Dendritic cell treated with granulocyte-macrophage colony-stimulating factor and Interleukin-4, amounts not matched to agents 40 ng/mL and 50 ng/mL, for 4 days (primary cell): ENCODE results near the gene SIX5.
A peak's percentile ranks its signal among the peaks of the same experiment; 100 is the strongest.
"Not testable (repeated sequence)": the region's sequence is repeated elsewhere in the genome, so short reads cannot be mapped to it uniquely, and the experiment has no call there.

ENCODE experiments used
- H3K27ac Mint-ChIP-seq: one replicate; pipeline ENCODE4 v1.8.0; 2022; ENCODE audit warnings: mild to moderate bottlenecking, mixed read lengths
- H3K27me3 Mint-ChIP-seq: one replicate; pipeline ENCODE4 v1.8.0; 2022; ENCODE audit warnings: mild to moderate bottlenecking, mixed read lengths
- H3K36me3 Mint-ChIP-seq: one replicate; pipeline ENCODE4 v1.8.0; 2022; ENCODE audit warnings: low read depth, mixed read lengths
- H3K4me1 Mint-ChIP-seq: one replicate; pipeline ENCODE4 v1.8.0; 2022; ENCODE audit warnings: low read depth, mixed read lengths
- H3K4me3 Mint-ChIP-seq: one replicate; pipeline ENCODE4 v1.8.0; 2022; ENCODE audit warnings: mild to moderate bottlenecking, moderate library complexity, mixed read lengths
- H3K9me3 Mint-ChIP-seq: one replicate; pipeline ENCODE4 v1.8.0; 2022; ENCODE audit warnings: mixed read lengths
- intact Hi-C: fragments of 100-400 bp; cut with micrococcal nuclease; formaldehyde crosslinking; loops from one replicate; pipeline ENCODE4 v1.15.0; 2022

SIX5 gene

DNA sequence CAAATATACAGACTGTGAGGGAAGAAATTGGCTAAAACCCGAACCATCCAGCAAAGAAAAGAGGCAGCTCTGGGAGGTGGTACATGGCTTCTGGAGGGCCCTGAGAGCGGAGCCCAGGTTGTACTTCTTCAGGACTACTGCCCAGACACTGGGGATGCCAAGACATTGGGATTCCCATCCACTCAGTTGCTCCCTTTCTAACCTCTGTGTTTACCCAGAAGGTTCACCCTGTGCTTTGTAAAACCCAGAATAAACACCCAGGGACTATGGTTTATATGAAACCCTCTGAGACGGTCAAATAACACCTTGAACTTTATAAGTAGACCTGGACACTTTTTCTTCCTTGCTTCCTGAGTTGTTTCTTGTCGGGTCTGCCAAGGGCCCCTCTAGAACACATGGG is 26.1 kb downstream of the SIX5 start:
- no peak overlapping the region for H3K4me3 Mint-ChIP-seq
- no peaks in the 10 kb centered on the region for H3K36me3 Mint-ChIP-seq
- H3K4me1 Mint-ChIP-seq: peaks cover 15% of the 10 kb centered on the region
- H3K27ac Mint-ChIP-seq: no peak overlapping the region
- H3K27me3 Mint-ChIP-seq: peaks cover 55% of the 10 kb centered on the region
- intact Hi-C loops: no loop called here
- H3K9me3 Mint-ChIP-seq: no peaks in the 10 kb centered on the region

DNA sequence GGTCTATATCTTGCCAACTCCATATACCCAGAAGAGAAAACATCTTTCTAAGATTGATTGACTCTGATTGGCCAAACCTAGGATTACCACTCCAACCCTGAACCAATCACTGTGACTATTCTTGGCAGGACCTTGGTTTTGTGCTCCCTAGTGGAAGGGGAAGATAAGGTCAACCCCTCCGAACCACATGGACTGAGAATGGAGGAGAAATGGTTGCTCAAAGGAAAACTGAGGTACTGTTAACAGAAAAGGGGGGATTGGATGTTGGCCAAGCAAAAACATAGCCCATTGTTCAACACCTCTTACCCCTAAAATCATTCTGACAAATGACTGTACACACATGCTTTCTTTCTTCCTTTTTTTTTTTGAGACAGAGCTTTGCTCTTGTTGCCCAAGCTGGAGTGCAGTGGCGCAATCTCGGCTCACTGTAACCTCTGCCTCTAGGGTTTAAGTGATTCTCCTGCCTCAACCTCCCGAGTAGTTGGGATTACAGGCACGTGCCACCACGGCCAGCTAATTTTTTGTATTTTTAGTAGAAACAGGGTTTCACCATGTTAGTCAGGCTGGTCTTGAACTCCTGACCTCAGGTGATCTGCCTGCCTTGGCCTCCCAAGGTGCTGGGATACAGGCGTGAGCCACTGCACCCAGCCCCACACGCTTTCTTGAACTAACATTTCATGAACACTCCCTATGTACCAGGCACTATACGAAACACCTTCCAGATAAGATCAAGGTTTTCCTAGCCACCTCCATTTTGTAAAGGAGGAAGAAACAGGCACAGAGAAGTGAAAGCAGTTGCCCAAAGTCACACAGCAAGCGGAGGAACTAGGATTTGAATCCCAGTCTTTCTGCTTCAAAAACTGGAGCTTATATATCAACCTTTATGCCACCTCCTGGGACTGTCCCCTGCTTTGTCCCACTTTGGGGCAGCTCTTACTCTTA is 29.3 kb downstream of the SIX5 start:
- H3K27me3 Mint-ChIP-seq: peaks cover 34% of the 10 kb centered on the region
- peak overlapping the region; percentile 56 for H3K27ac Mint-ChIP-seq
- H3K4me1 Mint-ChIP-seq: peaks cover 15% of the 10 kb centered on the region
- no peaks in the 10 kb centered on the region for H3K36me3 Mint-ChIP-seq
- H3K4me3 Mint-ChIP-seq: no peak overlapping the region
- H3K9me3 Mint-ChIP-seq: no peaks in the 10 kb centered on the region
- intact Hi-C loops: no loop called here

DNA sequence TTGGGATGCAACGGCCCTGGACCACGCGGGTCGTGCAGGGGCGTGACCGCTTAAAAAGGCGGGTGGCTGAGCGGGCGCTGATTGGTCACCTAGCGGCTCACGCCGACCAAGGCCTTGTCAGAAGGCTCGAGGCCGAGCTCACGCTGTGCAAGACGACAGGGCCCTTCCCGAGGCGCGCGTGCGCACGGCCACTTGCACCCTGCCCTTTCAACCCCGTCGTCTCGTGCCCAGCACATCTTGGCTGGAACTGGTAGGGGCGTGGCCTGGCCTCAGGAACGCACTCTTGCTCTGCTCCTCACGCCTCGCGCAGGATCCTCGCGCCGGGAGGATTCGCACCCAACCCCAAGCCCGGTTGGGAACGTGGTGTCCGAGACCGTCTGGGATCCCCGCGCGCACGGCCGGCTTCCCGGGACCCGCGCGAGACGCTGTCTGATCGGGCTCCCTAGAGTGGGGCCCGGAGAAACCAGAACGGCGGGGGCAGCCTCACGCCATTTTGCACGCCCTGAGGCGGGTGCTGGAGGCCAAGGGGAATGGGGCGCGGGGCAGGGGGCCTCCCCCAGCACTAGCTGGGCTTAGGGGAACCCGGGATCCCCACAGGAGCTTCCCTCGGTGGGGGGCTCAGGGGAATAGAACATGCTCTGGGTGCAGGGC is 35.8 kb downstream of the SIX5 start, which contains the start of gene MEIOSIN:
Gene MEIOSIN, plus strand, starts transcription at position 280 of the 651 bp plus-strand sequence. CDS start 1,938 bp downstream, outside the sequence.
- H3K9me3 Mint-ChIP-seq: no peaks in the 10 kb centered on the region
- H3K4me1 Mint-ChIP-seq: peaks cover 25% of the 10 kb centered on the region
- intact Hi-C loops: loop anchor here (5.0 kb wide), 1 partner anchor 264 kb away; the partner anchor contains the start of gene CCDC61
- H3K36me3 Mint-ChIP-seq: peaks cover 11% of the 10 kb centered on the region
- no peak within 1 kb of the TSS for H3K27ac Mint-ChIP-seq
- peaks cover 11% of the 10 kb centered on the region for H3K27me3 Mint-ChIP-seq
- no peak within 1 kb of the TSS for H3K4me3 Mint-ChIP-seq

DNA sequence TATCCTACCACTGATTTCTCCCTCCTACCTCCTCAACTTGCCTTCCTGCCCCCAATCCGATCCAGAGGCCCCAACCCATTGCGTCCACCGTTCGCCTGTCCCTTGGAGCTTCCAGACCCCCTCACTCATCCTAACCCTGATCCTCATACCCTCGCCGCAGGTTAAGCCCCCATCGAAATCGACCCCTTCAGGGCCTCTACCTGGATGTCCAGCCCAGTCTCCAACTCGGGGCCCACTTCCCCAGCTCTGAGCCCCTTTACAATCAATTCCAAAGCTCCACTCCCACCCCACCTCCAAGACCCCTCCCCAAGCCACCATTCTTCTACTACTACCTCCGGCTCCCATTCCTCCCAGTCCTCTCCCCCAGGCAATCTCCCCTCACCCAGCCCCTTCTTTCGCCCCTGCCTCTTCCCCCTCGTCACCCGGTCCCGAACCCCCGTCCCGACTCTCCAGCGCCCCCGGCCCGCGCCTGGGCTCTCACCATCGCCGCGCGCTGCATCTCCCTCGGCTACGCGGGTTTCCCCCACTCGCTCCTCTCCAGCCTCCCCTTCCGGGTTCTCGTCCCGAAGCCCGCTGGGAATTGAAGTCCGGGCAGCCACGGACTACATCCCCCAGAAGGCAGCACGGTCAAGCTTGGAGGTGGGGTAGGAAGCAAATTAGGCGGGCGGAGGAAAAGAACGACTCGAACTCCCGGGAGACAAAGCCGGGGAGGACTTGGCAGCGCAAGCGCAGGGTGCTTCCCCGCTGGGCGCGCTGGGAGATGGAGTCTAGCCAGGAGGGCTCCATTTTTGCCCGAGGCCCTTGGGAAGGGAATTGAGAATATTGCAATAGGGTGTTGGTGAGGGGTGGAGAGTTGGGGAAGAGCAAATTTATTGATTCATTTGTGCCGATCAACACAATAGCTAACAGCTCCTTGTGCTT is 38.4 kb downstream of the SIX5 start, which contains the start of gene FBXO46:
Gene FBXO46, minus strand, starts transcription at position 529 of the 921 bp plus-strand sequence. CDS start 17,401 bp downstream, outside the sequence.
- Mint-ChIP-seq H3K4me1 (peaks cover 50% of the 10 kb centered on the region), H3K27me3 (no peaks in the 10 kb centered on the region), H3K9me3 (no peaks in the 10 kb centered on the region), H3K36me3 (peaks cover 28% of the 10 kb centered on the region), H3K4me3 (peak within 1 kb of the TSS; percentile 97), H3K27ac (peak within 1 kb of the TSS; percentile 91)
- intact Hi-C loops: loop anchor here (1.0 to 5.0 kb wide), 2 partner anchors 13 to 267 kb away; partner anchors contain the start of gene CCDC61

DNA sequence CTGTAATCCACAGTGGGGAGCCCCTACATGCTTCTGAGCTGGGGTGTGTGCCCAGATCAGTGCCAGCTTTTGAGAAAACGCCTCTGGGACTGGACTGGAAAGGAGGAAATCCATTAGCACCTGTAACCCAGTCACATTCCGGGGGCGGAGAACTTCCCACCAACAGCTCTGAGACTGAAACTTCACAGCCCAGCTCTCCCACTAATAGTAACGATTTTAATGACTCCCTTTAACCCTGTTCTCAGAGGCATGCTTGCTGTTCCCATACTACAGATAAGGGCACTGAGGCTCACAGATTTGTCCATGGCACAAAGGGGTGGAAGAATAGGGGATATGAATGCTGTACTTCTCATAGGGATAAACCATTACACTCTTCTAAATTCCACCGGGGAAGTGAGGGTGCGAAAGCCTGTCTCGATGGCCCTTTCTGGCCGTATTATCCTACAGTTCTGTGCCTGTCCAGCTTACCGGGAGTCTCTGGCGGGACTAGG is 39.2 kb downstream of the SIX5 start:
- peaks cover 30% of the 10 kb centered on the region for H3K36me3 Mint-ChIP-seq
- H3K4me1 Mint-ChIP-seq: peaks cover 51% of the 10 kb centered on the region
- H3K27ac Mint-ChIP-seq: peak overlapping the region; percentile 91
- no peaks in the 10 kb centered on the region for H3K9me3 Mint-ChIP-seq
- no peaks in the 10 kb centered on the region for H3K27me3 Mint-ChIP-seq
- intact Hi-C loops: loop anchor here (1.0 to 5.0 kb wide), 2 partner anchors 13 to 267 kb away; partner anchors contain the start of gene CCDC61
- peak overlapping the region; percentile 97 for H3K4me3 Mint-ChIP-seq

DNA sequence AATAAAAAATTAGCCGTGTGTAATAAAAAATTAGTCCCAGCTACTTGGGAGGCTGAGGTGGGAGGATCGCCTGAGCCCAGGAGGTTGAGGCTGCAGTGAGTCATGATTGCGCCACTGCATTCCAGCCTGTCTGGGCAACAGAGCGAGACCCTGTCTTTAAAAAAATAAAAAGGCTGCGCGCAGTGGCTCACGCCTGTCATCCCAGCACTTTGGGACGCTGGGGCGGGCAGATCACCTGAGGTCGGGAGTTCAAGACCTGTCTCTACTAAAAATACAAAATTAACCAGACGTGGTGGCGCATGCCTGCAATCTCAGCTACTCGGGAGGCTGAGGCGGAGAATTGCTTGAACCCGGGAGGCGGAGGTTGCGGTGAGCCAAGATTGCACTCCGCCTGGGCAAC is 40.4 kb downstream of the SIX5 start:
- peak overlapping the region; percentile 6 for H3K27ac Mint-ChIP-seq
- H3K9me3 Mint-ChIP-seq, H3K27me3 Mint-ChIP-seq, intact Hi-C loops, H3K4me3 Mint-ChIP-seq: not testable (repeated sequence)
- H3K4me1 Mint-ChIP-seq: peaks cover 58% of the 10 kb centered on the region
- peaks cover 34% of the 10 kb centered on the region for H3K36me3 Mint-ChIP-seq

DNA sequence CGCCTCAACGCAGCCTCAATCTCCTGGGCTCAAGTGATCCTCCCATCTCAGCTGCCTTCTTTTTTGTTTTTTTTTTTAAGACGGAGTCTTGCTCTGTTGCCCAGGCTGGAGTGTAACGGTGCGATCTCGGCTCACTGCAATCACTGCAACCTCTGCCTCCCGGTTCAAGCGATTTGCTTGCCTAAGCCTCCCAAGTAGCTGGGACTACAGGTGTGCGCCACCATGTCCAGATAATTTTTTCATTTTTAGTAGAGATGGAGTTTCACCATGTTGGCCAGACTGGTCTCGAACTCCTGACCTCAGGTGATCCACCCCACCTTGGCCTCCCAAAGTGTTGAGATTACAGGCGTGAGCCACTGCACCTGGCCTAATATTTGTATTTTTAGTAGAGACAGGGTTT is 49.0 kb downstream of the SIX5 start:
- H3K27me3 Mint-ChIP-seq, intact Hi-C loops, H3K4me3 Mint-ChIP-seq, H3K9me3 Mint-ChIP-seq: not testable (repeated sequence)
- Mint-ChIP-seq H3K27ac (peak overlapping the region; percentile 82), H3K4me1 (peaks cover 58% of the 10 kb centered on the region), H3K36me3 (peaks cover 62% of the 10 kb centered on the region)

DNA sequence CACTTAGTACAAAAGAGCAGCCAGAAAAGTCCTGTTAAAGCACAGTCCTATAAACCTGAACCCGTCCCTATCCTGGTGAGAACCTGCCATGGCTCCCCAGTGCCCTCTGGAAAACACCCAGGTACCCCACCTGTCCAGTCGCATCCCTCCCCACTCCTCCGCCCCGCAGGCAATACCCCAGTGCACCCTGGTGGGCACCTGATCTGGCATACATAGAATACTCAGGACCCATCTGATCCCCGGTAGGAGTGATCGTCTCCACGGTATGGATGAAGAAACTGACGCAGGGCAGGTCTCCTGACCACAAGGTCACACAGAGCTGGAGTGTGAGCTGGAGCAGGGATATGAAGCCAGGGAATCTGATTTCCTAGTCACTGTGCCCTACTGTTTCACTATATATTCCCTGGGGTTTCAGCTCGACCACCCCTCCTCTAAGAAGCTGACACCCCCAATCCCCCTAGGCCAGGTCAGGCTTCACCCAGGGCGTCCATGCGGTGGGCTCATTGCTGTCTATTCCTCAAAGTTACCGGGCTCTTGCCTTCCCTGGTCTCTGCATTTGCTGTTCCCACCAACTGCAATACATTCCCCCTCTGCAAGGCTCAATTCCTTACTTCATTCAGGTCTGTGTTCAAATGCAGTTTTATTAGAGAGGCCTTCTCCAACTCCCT is 50.9 kb downstream of the SIX5 start:
- Mint-ChIP-seq H3K27me3 (no peaks in the 10 kb centered on the region), H3K4me3 (peak overlapping the region; percentile 95), H3K36me3 (peaks cover 57% of the 10 kb centered on the region), H3K9me3 (no peaks in the 10 kb centered on the region), H3K27ac (peak overlapping the region; percentile 80), H3K4me1 (peaks cover 65% of the 10 kb centered on the region)
- intact Hi-C loops: loop anchor here (1.0 kb wide), 2 partner anchors 12 to 26 kb away; partner anchors contain the start of genes FBXO46 and QPCTL

DNA sequence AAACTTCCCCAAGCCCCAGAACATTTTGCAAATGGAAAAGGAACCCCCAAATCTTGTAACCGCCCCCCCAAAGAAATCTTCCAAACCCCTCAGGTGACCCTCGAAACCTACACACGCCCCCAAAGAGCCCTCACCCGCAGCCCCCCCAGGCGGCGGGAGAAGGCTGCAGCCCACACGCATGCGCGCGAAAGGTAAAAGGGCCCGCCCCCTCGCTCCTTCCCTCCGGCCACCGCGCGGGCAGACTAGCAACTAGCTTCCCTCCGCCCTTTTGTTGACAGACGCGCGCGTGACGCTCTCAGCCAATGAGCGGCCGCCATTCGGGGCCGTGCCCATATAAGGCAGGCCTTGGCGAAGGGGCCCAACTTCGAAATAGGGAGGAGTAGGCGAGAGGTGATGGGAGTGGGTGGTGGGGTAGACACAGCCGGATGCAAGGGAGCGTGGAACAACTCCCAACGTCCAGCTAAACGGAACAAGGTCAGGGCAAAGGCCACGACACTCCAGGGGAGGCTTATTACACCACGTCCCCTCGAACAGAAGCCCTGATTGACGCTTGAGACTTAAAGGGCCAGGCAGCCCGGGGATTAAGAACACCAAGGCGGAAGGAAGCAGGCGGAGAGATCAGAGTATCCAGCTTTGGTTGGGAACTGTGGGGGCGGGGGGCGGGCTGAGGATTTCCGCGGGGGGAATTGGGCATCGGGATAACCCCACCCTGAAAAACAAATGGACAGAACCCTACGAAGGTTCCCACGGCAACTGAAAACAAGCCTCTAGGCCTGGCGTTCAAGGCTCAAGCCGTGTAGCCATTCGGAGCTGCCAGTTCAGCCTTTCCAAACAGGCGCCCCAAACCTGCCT is 51.7 kb downstream of the SIX5 start:
- H3K4me1 Mint-ChIP-seq: peaks cover 66% of the 10 kb centered on the region
- intact Hi-C loops: loop anchor here (1.0 kb wide), 2 partner anchors 13 to 25 kb away; partner anchors contain the start of genes FBXO46 and QPCTL
- peaks cover 57% of the 10 kb centered on the region for H3K36me3 Mint-ChIP-seq
- peak overlapping the region; percentile 95 for H3K4me3 Mint-ChIP-seq
- peak overlapping the region; percentile 80 for H3K27ac Mint-ChIP-seq
- H3K9me3 Mint-ChIP-seq: no peaks in the 10 kb centered on the region
- no peaks in the 10 kb centered on the region for H3K27me3 Mint-ChIP-seq

DNA sequence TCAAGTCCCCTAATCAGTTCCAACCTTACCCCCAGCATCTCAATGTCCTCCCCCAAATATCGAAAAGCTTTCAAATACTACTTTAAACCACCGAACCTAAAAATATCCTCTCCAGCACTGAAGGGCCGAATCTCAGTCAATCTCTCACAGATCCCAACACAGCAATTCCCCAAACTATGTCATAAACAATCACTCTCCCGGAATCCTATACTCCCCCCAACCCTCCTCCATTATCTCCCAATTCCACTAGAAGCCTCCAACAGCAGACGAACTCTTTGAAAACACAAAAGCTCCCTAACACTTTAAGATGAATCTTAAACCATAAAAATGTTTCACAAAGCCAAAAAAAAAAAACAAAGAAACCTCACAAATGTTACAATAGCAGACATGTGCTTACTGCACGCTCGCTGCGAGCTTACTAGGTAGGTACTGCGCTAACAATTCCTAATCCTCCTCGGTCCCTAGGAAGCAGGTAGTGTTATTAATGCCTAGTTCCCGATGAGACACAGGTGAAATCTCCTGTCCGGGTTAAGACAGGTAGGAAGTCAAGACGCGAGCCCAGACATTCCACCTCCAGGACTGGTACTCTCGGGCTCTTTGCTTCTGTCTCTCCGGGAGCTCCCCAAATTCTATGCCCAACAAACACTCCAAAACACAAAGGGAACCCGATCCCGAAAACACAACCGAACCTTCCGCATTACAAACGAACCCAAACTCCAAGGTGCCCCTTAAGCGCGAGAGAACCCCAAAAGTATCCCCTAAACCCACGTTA is 52.5 kb downstream of the SIX5 start:
- Mint-ChIP-seq H3K4me3 (peak overlapping the region; percentile 95), H3K4me1 (peaks cover 58% of the 10 kb centered on the region), H3K9me3 (no peaks in the 10 kb centered on the region), H3K27me3 (no peaks in the 10 kb centered on the region), H3K36me3 (peaks cover 58% of the 10 kb centered on the region), H3K27ac (peak overlapping the region; percentile 80)
- intact Hi-C loops: loop anchor here (1.0 kb wide), 2 partner anchors 14 to 24 kb away; partner anchors contain the start of genes FBXO46 and QPCTL

DNA sequence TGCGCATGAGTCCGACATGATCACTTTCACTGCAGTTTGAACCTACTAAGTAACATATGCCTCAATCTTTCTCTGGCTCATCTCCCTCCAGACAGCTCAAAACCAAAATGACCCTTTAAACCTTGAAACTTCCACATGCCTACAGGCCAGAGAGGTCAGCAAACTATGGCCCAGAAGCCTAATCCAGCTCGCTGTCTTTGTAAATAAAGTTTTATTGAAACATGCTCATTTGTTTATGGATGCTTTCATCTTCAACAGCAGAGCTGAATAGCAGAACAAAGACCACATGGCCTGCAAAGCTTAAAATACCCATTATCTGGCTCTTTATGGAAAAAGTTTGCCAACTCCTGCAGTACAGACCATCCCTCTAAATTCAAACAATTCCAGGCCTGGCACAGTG is 53.9 kb downstream of the SIX5 start:
- Mint-ChIP-seq H3K27ac (no peak overlapping the region), H3K4me1 (peaks cover 49% of the 10 kb centered on the region), H3K36me3 (peaks cover 62% of the 10 kb centered on the region), H3K27me3 (no peaks in the 10 kb centered on the region), H3K4me3 (no peak overlapping the region), H3K9me3 (no peaks in the 10 kb centered on the region)
- intact Hi-C loops: no loop called here
